Islet of Langerhans (tissue), 1 donor: ENCODE results near the gene ZBTB20.

Experiments
- FAIRE-seq: peaks from one replicate; lab custom pipeline; 2011; peaks lifted over from hg19 to GRCh38; lab: Jason Lieb, UNC

The ZBTB20 gene

GRCh38 chr3:115087512-115087911, 59.6 kb downstream of the ZBTB20 start:
- no peak for FAIRE-seq

- FAIRE-seq: no peak
Observed at GRCh38 chr3:115086344-115086743, 60.7 kb downstream of the ZBTB20 start.

GRCh38 chr3:115085197-115085865, 61.8 kb downstream of the ZBTB20 start:
- peak; percentile 17 for FAIRE-seq

- no peak for FAIRE-seq
Observed at GRCh38 chr3:115084686-115085085, 62.4 kb downstream of the ZBTB20 start.

GRCh38 chr3:115082260-115082659, 64.8 kb downstream of the ZBTB20 start:
- no peak for FAIRE-seq

- FAIRE-seq: peak; percentile 69
Observed at GRCh38 chr3:115081444-115081843, 65.6 kb downstream of the ZBTB20 start.

- peak; percentile 61 for FAIRE-seq
Observed at GRCh38 chr3:115077501-115078250, 69.4 kb downstream of the ZBTB20 start.

GRCh38 chr3:115074502-115074901, 72.6 kb downstream of the ZBTB20 start:
- no peak for FAIRE-seq

- peak; percentile 95 for FAIRE-seq
Observed at GRCh38 chr3:115072265-115073021, 74.6 kb downstream of the ZBTB20 start.

- FAIRE-seq: no peak
Observed at GRCh38 chr3:115071601-115072000, 75.5 kb downstream of the ZBTB20 start.

- no peak for FAIRE-seq
Observed at GRCh38 chr3:115071166-115071565, 75.9 kb downstream of the ZBTB20 start.

GRCh38 chr3:115068799-115069198, 78.3 kb downstream of the ZBTB20 start:
- FAIRE-seq: no peak

GRCh38 chr3:115062412-115062956, 84.6 kb downstream of the ZBTB20 start:
- FAIRE-seq: peak; percentile 78

GRCh38 chr3:115062009-115062408, 85.1 kb downstream of the ZBTB20 start:
- no peak for FAIRE-seq

GRCh38 chr3:115052906-115053305, 94.2 kb downstream of the ZBTB20 start:
- no peak for FAIRE-seq

GRCh38 chr3:115042351-115042750, 104.7 kb downstream of the ZBTB20 start:
- FAIRE-seq: peak; percentile 41

- peak; percentile 56 for FAIRE-seq
Observed at GRCh38 chr3:115040673-115041286, 106.3 kb downstream of the ZBTB20 start.

- FAIRE-seq: peak; percentile 51
Observed at GRCh38 chr3:115040246-115040645, 106.8 kb downstream of the ZBTB20 start.

GRCh38 chr3:115038817-115039216, 108.3 kb downstream of the ZBTB20 start:
- no peak for FAIRE-seq

GRCh38 chr3:115022835-115023398, 124.2 kb downstream of the ZBTB20 start:
- peak; percentile 86 for FAIRE-seq

- no peak for FAIRE-seq
Observed at GRCh38 chr3:115022199-115022598, 124.9 kb downstream of the ZBTB20 start.

GRCh38 chr3:115021061-115021460, 126.0 kb downstream of the ZBTB20 start:
- no peak for FAIRE-seq
